Fibroblast of lung (primary cell): Measurements from ENCODE around the gene DNAH9. TPM values are rescaled to one million over a fixed set of nuclear protein-coding genes. Genes with fewer than 3 reads are reported as not detected.

Experiments used
- DNase-seq, 2 donors: peaks; one replicate each; pipeline versions ENCODE4 v3.0.0 to v3.0.0-alpha.2; 2010; ENCODE audit warnings: low read depth in 2 of 2
- H2AFZ ChIP-seq: 2 replicates; pipeline ENCODE4 v1.5.1; 2012; ENCODE audit warnings: low read length, control low read depth, inconsistent platforms
- H3K27ac ChIP-seq: 2 replicates; pipeline ENCODE4 v1.5.1; 2011; ENCODE audit warnings: low read length, control low read depth; ENCODE audit not compliant: insufficient read depth
- H3K27me3 ChIP-seq: 2 replicates; pipeline ENCODE4 v1.5.1; 2011; ENCODE audit warnings: mild to moderate bottlenecking, low read length; ENCODE audit not compliant: control insufficient read depth, insufficient read depth
- H3K36me3 ChIP-seq: 2 replicates; pipeline ENCODE4 v1.5.1; 2011; ENCODE audit warnings: low read length; ENCODE audit not compliant: control insufficient read depth, insufficient read depth
- H3K4me1 ChIP-seq: 2 replicates; pipeline ENCODE4 v1.5.1; 2011; ENCODE audit warnings: low read length; ENCODE audit not compliant: control insufficient read depth, insufficient read depth; ENCODE audit errors: extremely low read depth
- H3K4me2 ChIP-seq: 2 replicates; pipeline ENCODE4 v1.5.1; 2011; ENCODE audit warnings: low read length, control low read depth; ENCODE audit not compliant: insufficient read depth; ENCODE audit errors: extremely low read depth
- H3K4me3 ChIP-seq, 4 experiments: fragments of 200-600 bp in 1 of 4; sonication (generic) in 1 of 4; replicated peaks in 1 of 4; 2 replicates each; pipeline ENCODE4 v1.5.1; 2011 to 2016; ENCODE audit warnings: low read length in 4 of 4, low read depth in 3 of 4, mild to moderate bottlenecking in 3 of 4, control low read depth in 2 of 4, inconsistent platforms in 1 of 4, mixed read lengths in 1 of 4; ENCODE audit not compliant: insufficient read depth in 1 of 4; ENCODE audit errors: control extremely low read depth in 1 of 4
- H3K79me2 ChIP-seq: 2 replicates; pipeline ENCODE4 v1.5.1; 2012; ENCODE audit warnings: mild to moderate bottlenecking, low read length, inconsistent platforms; ENCODE audit not compliant: control insufficient read depth, insufficient read depth
- H3K9ac ChIP-seq: 2 replicates; pipeline ENCODE4 v1.5.1; 2011; ENCODE audit warnings: mild to moderate bottlenecking, low read length, control low read depth; ENCODE audit not compliant: insufficient read depth
- H3K9me3 ChIP-seq: 2 replicates; pipeline ENCODE4 v1.5.1; 2012; ENCODE audit warnings: low read depth, low read length; ENCODE audit not compliant: control insufficient read depth, insufficient read depth
- H4K20me1 ChIP-seq: 2 replicates; pipeline ENCODE4 v1.5.1; 2011; ENCODE audit warnings: low read length; ENCODE audit not compliant: control insufficient read depth, insufficient read depth; ENCODE audit errors: extremely low read depth
- CTCF ChIP-seq, 2 donors: IDR thresholded peaks in 1 of 2; conservative IDR thresholded peaks in 1 of 2; 1 replicate in 1 of 2; 2 replicates in 1 of 2; pipeline ENCODE4 v1.5.1; 2011 to 2012; ENCODE audit warnings: low read length in 2 of 2, control low read depth in 1 of 2, inconsistent platforms in 1 of 2, low read depth in 1 of 2, mild to moderate bottlenecking in 1 of 2
- EZH2 ChIP-seq: IDR thresholded peaks from 2 replicates; pipeline ENCODE4 v1.5.1; 2012; ENCODE audit warnings: low read length, control low read depth, mild to moderate bottlenecking; ENCODE audit errors: missing control alignments
- polyA plus RNA-seq, 2 donors: library from polyadenylated mRNA; depleted of rRNA in 1 of 2; stranded (reverse) in 1 of 2; unstranded in 1 of 2; fragments of >200 nt; gene quantifications; 2 replicates each; pipeline ENCODE4 v1.2.1, GENCODE V29; 2011 to 2012; ENCODE audit warnings: missing spikeins in 1 of 2
- total RNA-seq: library from RNA; depleted of rRNA; stranded (reverse); fragments of >200 nt; gene quantifications from 2 replicates; pipeline ENCODE4 v1.2.1, GENCODE V29; 2014

The DNAH9 gene
- total and polyA plus RNA-seq, 2 donors (not counting 1 experiment from before 2014, with no cell fraction given) = not detected

GRCh38 chr17:11772031-11772430, 173.8 kb downstream of the DNAH9 start:
- no peak overlapping the region for H3K4me3 ChIP-seq
- H3K4me1 ChIP-seq = no peaks in the 10 kb centered on the region
- H3K27ac ChIP-seq = no peak overlapping the region
- no peaks in the 10 kb centered on the region for H3K79me2 ChIP-seq
- no peaks in the 10 kb centered on the region for H3K9me3 ChIP-seq
- H2AFZ ChIP-seq = no peak overlapping the region
- DNase-seq = no peak
- no peaks in the 10 kb centered on the region for H4K20me1 ChIP-seq
- H3K27me3 ChIP-seq = no peaks in the 10 kb centered on the region
- H3K36me3 ChIP-seq = no peaks in the 10 kb centered on the region
- no peak overlapping the region for H3K4me2 ChIP-seq
- no peak overlapping the region for H3K9ac ChIP-seq
- TF ChIP-seq EZH2 (no peak), CTCF (conservative IDR thresholded peaks at IDR 0.05 in 1 of 2, IDR thresholded peaks at IDR 0.05 in 1 of 2; ENCODE audit: low read depth in 1 of 2, low read length in 2 of 2) (no peak)

GRCh38 chr17:11779892-11780291, 181.6 kb downstream of the DNAH9 start:
- H3K9ac ChIP-seq = no peak overlapping the region
- no peak for DNase-seq
- no peaks in the 10 kb centered on the region for H4K20me1 ChIP-seq
- H2AFZ ChIP-seq = no peak overlapping the region
- no peak overlapping the region for H3K27ac ChIP-seq
- H3K36me3 ChIP-seq = no peaks in the 10 kb centered on the region
- no peak overlapping the region for H3K4me3 ChIP-seq
- no peak overlapping the region for H3K4me2 ChIP-seq
- no peak for TF ChIP-seq CTCF (conservative IDR thresholded peaks at IDR 0.05 in 1 of 2, IDR thresholded peaks at IDR 0.05 in 1 of 2; ENCODE audit: low read depth in 1 of 2, low read length in 2 of 2)
- no peak for TF ChIP-seq EZH2
- H3K9me3 ChIP-seq = no peaks in the 10 kb centered on the region
- no peaks in the 10 kb centered on the region for H3K27me3 ChIP-seq
- H3K79me2 ChIP-seq = no peaks in the 10 kb centered on the region
- no peaks in the 10 kb centered on the region for H3K4me1 ChIP-seq

- no peaks in the 10 kb centered on the region for H3K79me2 ChIP-seq
- no peaks in the 10 kb centered on the region for H3K27me3 ChIP-seq
- H3K4me1 ChIP-seq = no peaks in the 10 kb centered on the region
- H3K27ac ChIP-seq = no peak overlapping the region
- H3K4me3 ChIP-seq = no peak overlapping the region
- no peaks in the 10 kb centered on the region for H4K20me1 ChIP-seq
- no peak overlapping the region for H3K4me2 ChIP-seq
- TF ChIP-seq CTCF (conservative IDR thresholded peaks at IDR 0.05 in 1 of 2, IDR thresholded peaks at IDR 0.05 in 1 of 2; ENCODE audit: low read depth in 1 of 2, low read length in 2 of 2) = no peak
- no peak for TF ChIP-seq EZH2
- H2AFZ ChIP-seq = no peak overlapping the region
- no peaks in the 10 kb centered on the region for H3K36me3 ChIP-seq
- DNase-seq = no peak
- H3K9me3 ChIP-seq = no peaks in the 10 kb centered on the region
- no peak overlapping the region for H3K9ac ChIP-seq
These were observed 182.4 kb downstream of the DNAH9 start for GRCh38 chr17:11780621-11781020.
